HFFc6 (cell line): ENCODE results near the gene TRIM60. TPM values are rescaled to one million over a fixed set of nuclear protein-coding genes. Genes with fewer than 3 reads are reported as not detected.
"Not testable (repeated sequence)": the region's sequence is repeated elsewhere in the genome, so short reads cannot be mapped to it uniquely, and the experiment has no call there.

Experiments
- DNase-seq: peaks from one replicate; pipeline ENCODE4 v3.0.0-alpha.2; 2018
- H3K27ac Mint-ChIP-seq: 2 replicates; pipeline ENCODE4 v1.8.0; 2020; ENCODE audit warnings: mild to moderate bottlenecking, mixed read lengths
- H3K27me3 Mint-ChIP-seq: 2 replicates; pipeline ENCODE4 v1.8.0; 2021; ENCODE audit warnings: mild to moderate bottlenecking, moderate library complexity, mixed read lengths; ENCODE audit not compliant: insufficient read depth
- H3K36me3 Mint-ChIP-seq: 2 replicates; pipeline ENCODE4 v1.8.0; 2021; ENCODE audit warnings: low read depth, mixed read lengths
- H3K4me1 Mint-ChIP-seq: 2 replicates; pipeline ENCODE4 v1.8.0; 2020; ENCODE audit warnings: low read depth, mixed read lengths
- H3K4me3 Mint-ChIP-seq: 2 replicates; pipeline ENCODE4 v1.8.0; 2020; ENCODE audit warnings: mild to moderate bottlenecking, moderate library complexity, mixed read lengths
- H3K9me3 Mint-ChIP-seq: 2 replicates; pipeline ENCODE4 v1.8.0; 2020; ENCODE audit warnings: mild to moderate bottlenecking, mixed read lengths
- CTCF ChIP-seq: fragments of 200-600 bp; sonication (generic); IDR thresholded peaks from 2 replicates; pipeline ENCODE4 v1.5.0; 2021; ENCODE audit warnings: antibody characterized with exemption, mild to moderate bottlenecking
- total RNA-seq, 6 experiments: library from RNA; stranded (reverse); fragmentation: NEBNext Ultra II Directional; extraction: Animal tissue kit (Norgen Biotek cat#: 25700); gene quantifications; 2 replicates in 1 of 6; 3 replicates in 5 of 6; pipeline ENCODE4 v1.2.3, GENCODE V29; 2021

The TRIM60 gene
- total RNA-seq, 6 experiments from 2014 or later, result not detected

GRCh38 chr4:165058666-165059065 is 26.9 kb downstream of the TRIM60 start:
- no peak for TF ChIP-seq CTCF
- Mint-ChIP-seq H3K36me3 (no peaks in the 10 kb centered on the region), H3K27ac (no peak overlapping the region), H3K4me1 (no peaks in the 10 kb centered on the region), H3K4me3 (no peak overlapping the region), H3K27me3 (peaks cover 5% of the 10 kb centered on the region), H3K9me3 (no peaks in the 10 kb centered on the region)
- no peak for DNase-seq

- no peak for TF ChIP-seq CTCF
Observed at GRCh38 chr4:165059386-165059785, 27.6 kb downstream of the TRIM60 start.

DNA sequence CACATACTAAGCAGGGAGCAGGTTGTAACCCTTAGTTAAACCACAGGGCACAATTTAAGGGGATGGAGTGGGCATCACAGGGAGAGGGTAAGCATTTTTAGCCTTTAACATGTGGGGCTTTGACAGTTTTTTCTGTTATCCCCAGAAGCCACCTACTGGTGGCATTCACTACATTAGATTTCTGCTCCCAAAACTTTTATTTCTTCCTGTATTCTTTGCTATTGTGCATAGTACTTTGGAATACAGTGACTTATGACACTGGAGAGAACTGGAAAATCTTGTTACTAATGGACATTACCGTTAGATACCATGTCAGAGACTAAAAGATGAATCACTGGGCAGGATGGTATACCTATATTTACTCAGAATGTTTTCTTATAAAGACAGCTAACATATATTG is 29.1 kb downstream of the TRIM60 start:
- no peak for DNase-seq
- TF ChIP-seq CTCF, result peak; percentile 56
- no peaks in the 10 kb centered on the region for H3K9me3 Mint-ChIP-seq
- H3K27ac Mint-ChIP-seq, result no peak overlapping the region
- no peaks in the 10 kb centered on the region for H3K36me3 Mint-ChIP-seq
- H3K4me1 Mint-ChIP-seq, result no peaks in the 10 kb centered on the region
- no peak overlapping the region for H3K4me3 Mint-ChIP-seq
- peaks cover 2% of the 10 kb centered on the region for H3K27me3 Mint-ChIP-seq

More at GRCh38 chr4:165059386-165059785, 27.6 kb downstream of the TRIM60 start:
- Mint-ChIP-seq H3K9me3 (no peaks in the 10 kb centered on the region), H3K36me3 (no peaks in the 10 kb centered on the region), H3K27ac (no peak overlapping the region), H3K4me1 (no peaks in the 10 kb centered on the region), H3K4me3 (no peak overlapping the region), H3K27me3 (peaks cover 4% of the 10 kb centered on the region)
- DNase-seq, result no peak

DNA sequence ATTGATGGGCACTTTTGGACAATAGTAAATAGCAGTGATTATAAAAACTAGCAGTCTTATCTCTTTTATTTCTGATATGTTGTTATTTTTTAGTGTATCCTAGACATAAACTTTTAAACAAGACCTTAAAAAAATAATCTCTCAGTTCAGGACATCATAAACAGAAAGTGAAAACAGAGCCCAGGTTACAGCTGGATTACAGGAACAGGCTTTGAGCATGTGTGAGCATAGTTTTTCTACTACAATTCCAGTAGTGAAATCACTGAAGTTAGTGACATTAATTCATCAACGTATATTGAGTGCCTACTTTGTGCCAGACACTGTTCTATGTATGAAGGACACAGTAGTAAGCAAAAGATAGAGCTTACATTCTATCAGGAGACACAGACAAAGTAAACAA is 38.8 kb downstream of the TRIM60 start:
- Mint-ChIP-seq H3K9me3 (no peaks in the 10 kb centered on the region), H3K27ac (no peak overlapping the region), H3K4me1 (no peaks in the 10 kb centered on the region), H3K4me3 (no peak overlapping the region), H3K36me3 (no peaks in the 10 kb centered on the region; the same call in 1 of the 2 replicates), H3K27me3 (no peaks in the 10 kb centered on the region)
- no peak for DNase-seq
- TF ChIP-seq CTCF, result no peak

GRCh38 chr4:165073346-165073745 is 41.5 kb downstream of the TRIM60 start:
- not testable (repeated sequence) for H3K4me1 Mint-ChIP-seq, H3K36me3 Mint-ChIP-seq, H3K9me3 Mint-ChIP-seq, H3K27ac Mint-ChIP-seq, H3K27me3 Mint-ChIP-seq, H3K4me3 Mint-ChIP-seq, DNase-seq

DNA sequence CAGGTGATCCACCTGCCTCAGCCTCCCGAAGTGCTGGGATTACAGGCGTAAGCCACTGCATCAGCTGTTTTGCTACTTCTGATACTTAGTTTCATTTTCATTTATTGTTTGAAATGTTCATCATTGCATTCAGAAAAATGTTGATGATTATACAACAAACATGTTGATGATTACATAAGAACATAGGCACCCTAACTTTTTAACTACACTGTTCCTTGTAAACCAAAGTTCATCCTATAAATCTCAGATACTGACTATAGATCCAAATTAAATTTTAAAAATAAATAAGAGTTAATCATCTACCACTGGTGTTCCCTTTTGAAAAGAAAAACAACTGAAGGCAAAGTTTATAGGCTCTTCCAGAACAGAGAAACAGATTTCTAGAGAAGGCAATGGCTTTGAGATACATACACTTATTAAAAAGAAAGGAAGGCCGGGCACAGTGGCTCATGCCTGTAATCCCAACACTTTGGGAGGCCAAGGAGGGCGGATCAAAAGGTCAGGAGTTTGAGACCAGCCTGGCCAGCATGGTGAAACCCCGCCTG is 45.3 kb downstream of the TRIM60 start:
- no peak for TF ChIP-seq CTCF
- Mint-ChIP-seq H3K27me3 (no peaks in the 10 kb centered on the region), H3K36me3 (no peaks in the 10 kb centered on the region; the same call in 1 of the 2 replicates), H3K4me1 (no peaks in the 10 kb centered on the region), H3K27ac (no peak overlapping the region), H3K9me3 (no peaks in the 10 kb centered on the region), H3K4me3 (no peak overlapping the region)
- DNase-seq, result no peak
